NCI-H748 treated with DMSO at 0.1 percent for 48 hours (cell line): ENCODE measurements around the gene LILRA5.
"Not testable (repeated sequence)": the region's sequence is repeated elsewhere in the genome, so short reads cannot be mapped to it uniquely, and the experiment has no call there.

Experiments used
- DNase-seq: peaks from one replicate; lab custom pipeline; 2025; lab: John Stamatoyannopoulos, UW

Gene LILRA5

DNA sequence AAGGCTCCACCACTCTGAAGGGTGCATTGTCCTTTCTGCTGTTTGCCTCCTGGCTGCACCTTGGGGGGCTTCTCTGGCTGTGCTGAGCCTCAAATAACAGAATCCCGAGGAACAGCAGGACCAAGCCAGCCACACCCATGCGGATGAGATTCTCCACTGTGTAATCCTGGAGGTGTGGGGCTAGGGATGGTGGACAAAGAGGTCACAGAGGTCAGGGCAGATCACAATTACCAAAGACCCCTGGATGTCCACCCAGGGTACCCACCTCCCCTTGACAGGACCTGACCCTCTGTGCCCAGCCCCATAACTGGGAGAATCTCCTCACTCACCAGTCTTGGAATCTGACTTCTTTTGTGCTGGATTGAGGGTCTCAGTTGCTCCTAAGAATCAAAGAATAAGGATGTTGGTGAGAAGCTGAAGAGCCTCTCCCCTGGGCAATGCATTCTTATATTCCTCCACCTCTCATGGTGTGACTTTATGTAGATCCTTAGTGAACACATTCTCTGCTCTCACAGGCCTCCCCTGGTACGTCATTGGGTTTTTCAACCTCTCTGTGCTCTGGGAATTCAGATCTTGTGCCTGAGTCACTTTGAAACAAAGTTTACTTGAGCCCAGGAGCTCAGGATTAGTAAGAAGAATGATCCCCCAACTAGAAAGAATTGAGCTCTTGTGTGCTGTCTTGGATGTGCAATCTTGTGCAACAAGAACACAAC lies 20.8 kb upstream of the LILRA5 start:
- no peak for DNase-seq

DNA sequence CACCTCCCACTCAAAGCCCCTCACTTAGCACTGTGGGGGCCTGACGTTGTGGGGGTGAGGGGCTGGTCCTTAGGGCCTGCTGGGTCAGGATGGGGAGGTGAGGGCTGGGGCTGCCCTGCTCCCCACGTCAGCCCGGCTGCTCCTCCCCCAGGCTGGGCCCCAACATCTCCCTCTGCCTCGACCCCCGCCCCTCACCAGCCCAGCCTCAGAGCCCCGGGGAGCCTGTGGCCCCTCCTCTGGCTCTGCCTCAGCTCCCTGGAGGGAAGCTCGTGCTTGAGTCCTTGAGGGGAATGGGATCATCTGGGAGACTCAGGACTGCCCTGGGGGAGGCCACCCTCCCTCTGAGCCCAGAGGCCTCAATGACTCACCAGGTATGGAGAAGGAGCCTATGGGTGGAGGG lies 19.2 kb upstream of the LILRA5 start:
- DNase-seq: no peak

DNA sequence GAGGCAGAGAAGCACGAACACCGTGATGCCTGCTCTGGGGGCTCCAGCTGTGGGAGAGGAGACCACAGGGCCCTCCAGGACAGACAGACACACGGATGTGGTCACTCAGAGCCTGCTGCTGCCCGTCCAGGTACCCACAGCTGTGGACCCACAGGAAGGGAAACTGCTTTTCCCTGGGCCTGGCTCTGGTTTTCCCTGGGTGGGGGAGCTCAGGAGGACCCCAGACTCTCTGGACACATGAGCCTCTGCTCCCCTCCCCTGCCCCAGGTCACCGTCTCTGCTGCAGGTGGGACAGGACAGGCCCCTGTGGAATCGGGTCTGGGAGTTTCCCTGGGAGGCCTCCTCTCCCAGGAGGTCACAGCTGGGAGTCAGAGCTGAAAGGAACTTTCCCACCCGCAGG lies 18.7 kb upstream of the LILRA5 start:
- no peak for DNase-seq

DNA sequence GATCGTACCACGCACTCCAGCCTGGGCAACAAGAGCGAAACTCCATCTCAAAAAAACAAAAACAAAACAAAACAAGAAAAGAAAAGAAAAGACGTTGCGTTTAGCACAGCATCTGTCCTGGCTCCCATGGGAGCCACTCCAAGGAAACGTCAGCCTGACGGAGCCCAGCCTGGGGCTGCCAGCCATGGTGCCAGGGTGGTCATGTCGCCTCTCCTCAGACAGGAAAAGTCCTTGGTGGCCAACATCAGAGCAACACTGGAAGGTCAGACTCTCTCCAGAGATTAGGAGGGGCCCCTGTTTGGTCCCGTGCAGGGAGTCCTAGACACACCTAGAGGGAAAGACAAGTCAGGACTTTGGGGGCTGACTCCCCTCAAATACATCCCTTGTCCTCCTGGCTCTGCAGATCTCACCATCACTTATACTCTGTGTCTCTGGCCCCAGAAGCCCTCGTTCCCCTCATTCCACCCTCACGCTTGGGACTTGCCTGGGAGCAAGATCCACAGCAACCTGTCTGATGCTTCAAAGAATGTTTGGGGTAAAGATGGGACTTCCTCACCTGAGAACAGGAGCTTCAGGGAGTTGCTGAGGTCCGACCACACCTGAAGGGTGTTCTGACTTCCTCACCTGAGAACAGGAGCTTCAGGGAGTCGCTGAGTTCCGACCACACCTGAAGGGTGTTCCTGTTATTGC lies 16.7 kb upstream of the LILRA5 start:
- no peak for DNase-seq

DNA sequence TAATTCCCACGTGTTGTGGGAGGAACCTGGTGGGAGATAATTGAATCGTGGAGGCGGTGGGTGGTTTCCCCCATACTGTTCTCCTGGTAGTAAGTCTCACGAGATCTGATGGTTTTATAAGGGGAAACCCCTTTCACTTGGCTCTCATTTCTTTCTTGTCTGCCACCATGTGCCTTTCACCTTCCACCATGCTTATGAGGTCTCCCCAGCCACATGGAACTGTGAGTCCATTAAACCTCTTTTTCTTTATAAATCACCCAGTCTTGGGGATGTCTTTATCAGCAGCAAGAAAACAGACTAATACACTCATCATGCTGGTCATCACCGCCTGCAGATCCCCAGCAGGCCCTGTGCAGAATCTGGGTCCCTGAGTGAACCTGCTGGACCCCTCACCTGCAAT lies 15.8 kb upstream of the LILRA5 start:
- DNase-seq: not testable (repeated sequence)

DNA sequence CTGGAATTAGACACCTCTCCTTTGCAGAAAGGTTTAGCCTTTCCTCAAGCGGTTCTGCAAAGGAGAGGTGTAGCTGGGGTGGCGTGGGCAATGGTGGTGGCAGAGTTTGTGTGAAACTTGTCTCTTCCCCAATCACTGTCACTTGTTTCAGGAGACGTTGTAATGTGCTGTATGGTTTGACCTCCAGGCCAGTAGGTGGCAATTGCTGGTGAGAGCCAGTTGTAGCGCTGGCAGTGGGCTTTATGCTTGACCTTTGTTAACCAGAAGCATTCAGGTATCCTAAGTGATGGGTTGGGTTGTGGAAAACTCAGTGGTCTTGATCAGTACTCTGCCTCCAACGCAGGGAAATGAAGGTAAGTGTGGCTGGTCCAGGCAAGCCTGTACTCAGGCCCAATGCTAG lies 12.7 kb upstream of the LILRA5 start:
- no peak for DNase-seq

DNA sequence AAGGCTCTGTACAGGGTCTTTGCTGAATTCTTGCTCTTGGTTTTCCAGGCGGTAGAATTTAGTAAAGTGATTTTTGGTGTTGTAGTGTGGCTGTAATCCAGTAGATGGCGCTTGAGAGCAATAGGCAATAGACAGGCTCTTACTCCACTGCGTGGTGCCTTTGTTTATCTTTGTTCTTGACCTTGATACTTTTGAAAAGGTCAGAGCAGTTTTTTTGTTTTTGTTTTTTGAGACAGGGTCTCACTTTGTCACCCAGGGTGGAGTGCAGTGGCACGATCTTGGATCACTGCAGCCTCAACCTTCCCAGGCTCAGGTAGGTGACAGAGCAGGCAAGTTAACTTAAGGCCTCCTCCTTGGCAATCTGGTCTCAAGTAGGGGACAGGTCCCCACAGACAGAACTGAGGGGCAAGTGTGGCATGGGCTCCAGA lies 12.2 kb upstream of the LILRA5 start:
- peak; percentile 23 for DNase-seq

DNA sequence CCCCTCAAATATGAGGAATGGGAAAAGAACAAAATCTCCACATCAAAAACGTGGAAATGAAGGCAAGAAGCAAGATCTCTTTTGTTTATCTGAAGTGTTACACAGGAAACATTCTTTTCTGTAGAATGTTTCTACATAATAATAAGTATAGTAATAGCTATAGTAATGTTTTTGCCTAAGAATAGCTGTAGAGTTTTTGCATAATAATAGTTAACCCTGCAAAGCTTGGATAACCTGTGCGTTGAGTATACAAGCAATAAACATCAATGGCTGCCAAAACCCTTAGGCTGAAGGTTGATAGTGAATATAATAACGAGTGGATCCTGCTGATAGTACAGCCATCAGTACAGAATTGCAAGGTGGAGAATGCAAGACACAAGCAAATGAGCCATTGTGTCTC lies 11.1 kb upstream of the LILRA5 start:
- no peak for DNase-seq

DNA sequence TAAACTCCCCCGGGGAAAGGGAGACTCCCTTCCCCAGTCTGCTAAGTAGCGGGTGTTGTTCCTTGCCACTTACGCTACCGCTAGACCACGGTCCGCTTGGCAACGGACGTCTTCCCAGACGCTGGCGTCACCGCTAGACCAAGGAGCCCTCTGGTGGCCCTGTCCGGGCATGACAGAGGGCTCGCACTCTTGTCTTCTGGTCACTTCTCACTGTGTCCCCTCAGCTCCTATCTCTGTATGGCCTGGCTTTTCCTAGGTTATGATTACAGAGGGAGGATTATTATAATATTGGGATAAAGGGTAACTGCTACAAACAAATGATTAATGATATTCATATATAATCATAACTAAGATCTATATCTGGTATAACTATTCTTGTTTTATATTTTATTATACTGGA lies 10.0 kb upstream of the LILRA5 start:
- DNase-seq: not testable (repeated sequence)

DNA sequence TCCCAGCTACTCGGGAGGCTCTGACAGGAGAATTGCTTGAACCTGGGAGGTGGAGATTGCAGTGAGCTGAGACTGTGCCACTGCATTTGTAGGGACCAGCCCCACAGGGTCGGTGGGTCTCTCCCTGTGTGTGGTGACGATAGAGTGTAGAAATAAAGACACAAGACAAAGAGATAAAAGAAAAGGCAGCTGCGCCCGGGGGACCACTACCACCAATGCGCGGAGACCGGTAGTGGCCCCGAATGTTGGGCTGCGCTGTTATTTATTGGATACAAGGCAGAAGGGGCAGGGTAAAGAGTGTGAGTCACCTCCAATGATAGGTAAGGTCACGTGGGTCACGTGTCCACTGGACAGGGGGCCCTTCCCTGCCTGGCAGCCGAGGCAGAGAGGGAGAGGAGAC lies 9.3 kb upstream of the LILRA5 start:
- not testable (repeated sequence) for DNase-seq

DNA sequence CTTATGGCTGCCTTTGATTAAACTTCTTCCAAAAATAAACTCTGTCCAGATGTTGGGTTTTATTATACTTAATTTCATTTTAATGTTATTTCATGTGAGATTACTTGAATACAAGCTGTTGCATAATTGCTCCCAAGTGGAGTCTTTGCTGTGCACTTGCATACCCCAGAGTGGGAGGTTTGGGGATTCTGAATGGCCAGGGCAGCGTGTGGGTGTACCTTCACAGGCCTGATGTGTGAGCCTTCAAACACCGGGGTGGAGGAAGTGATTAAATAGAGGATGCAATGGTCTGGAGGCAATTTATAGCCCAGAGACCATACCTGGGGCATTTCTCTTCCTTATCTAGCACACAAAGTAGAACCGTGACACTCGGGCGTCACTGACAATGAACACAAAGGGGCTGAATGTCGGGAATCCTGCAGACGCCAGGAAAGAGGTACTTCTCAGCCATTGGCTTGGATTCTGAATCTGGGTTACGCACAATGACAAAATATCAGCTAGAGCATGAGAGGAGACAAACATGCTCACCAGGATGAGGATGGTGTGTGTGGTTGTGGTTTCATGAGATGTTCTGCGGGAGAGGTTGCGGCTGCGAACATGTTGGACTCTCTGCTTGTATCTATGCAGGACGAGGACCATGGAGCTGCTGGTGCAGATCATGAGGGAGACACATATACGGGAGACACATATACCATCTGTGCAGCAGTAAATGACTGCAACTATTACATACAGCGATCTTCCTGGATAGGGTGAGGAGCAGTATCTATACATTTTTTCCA lies 7.1 kb upstream of the LILRA5 start:
- no peak for DNase-seq

DNA sequence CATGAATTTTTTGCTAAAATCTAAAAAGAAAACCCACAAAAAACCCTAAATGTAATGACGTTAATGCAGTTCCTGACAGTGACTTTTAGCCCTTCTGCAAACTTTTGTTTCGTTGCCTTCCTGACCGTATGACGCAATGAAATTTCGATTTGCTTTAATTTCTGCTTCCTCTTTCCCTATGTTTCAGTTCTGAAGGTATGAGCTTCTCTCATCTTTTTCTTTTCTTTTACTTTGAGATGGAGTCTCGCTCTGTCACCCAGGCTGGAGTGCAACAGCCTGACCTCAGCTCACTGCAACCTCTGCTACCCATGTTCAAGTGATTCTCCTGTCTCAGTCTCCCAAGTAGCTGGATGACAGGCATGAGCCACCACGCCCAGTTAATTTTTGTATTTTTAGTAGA lies 6.1 kb upstream of the LILRA5 start:
- no peak for DNase-seq

DNA sequence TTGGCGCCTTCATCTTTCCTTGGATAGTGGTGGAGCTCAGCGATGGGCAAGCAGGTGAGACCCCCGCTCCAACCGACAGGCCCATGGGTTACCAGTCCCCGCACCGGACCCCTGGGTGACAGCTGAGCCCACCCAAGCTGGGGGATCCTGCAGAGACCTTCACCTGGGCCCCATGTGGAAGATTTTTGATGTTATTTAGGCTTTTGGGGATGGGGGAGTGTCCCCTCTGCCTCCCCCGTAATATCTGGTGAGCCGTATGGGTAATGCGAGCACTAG lies 4.9 kb upstream of the LILRA5 start:
- no peak for DNase-seq

DNA sequence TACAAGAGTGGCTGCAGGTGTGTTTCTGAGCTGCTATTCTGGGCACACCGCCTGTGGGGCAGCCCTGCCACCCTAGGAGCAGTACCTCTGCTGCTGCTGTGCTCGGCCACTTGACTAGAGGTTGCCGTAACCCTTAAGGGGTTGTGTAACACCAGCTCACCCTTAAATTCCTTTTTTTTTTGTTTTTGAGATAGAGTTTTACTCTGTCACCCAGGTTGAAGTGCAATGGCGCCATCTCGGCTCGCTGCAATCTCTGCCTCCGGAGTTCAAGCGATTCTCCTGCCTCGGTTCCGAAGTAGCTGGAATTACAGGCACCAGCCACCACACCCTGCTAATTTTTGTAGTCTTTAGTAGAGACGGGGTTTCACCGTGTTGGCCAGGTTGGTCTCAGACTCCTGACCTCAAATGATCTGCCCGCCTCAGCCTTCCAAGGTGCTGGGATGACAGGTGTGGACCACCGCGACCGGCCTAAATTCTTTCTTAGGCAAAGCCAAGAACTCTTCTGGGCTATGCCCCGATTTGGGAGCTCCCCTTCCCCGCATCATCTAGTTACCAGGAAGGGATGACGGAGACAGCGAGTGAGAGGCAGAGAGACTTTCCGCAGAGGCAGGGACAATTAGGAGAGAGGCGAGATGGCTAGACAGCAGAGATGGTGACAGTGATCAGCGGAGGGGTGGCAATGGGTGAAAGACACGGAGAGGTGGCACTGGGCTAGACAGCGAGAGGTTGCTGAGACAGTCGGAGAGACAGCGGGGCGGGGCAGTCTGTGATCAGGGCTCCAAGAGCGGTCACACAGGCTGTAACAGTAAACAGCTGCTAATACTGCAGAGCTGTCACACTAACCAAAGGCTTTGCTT lies 4.4 kb upstream of the LILRA5 start:
- DNase-seq: no peak

DNA sequence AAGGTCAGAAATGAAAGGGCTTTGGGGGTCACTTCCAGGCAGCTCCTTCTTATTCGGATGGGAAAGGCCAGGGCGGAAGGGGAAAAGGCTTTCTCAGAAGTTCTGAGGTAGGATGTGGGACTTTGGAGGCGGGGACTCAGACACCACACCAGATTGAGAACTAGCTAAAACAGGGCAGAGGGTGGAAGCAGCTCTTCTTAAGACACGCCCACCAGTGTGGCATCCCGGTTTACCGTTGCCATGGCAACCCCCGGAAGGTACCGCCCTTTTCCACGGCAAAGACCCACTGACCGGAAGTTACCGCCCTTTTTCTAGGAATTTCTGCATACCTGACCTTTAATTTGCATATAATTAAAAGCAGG lies 3.8 kb upstream of the LILRA5 start:
- peak; percentile 44 for DNase-seq

DNA sequence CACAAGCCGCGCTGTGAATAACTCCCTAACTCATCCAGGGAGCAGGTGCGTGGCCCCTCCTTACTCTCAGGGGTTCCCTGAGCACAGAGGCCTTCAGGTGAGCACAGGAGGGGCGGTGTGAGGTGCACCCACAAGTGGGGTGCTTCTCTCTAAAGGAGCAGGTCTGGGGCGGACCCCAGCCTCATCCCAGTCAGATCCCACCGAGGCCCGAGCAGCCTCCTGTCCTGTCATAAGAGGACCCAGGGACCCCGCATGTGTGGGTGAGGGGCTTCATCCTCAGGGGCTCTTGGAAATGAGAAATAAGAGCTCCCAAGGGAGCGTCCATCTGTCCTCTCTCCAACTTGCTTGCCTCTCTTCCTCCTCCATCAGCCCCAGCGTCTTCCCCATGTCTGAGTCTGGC lies 3.0 kb upstream of the LILRA5 start:
- no peak for DNase-seq

DNA sequence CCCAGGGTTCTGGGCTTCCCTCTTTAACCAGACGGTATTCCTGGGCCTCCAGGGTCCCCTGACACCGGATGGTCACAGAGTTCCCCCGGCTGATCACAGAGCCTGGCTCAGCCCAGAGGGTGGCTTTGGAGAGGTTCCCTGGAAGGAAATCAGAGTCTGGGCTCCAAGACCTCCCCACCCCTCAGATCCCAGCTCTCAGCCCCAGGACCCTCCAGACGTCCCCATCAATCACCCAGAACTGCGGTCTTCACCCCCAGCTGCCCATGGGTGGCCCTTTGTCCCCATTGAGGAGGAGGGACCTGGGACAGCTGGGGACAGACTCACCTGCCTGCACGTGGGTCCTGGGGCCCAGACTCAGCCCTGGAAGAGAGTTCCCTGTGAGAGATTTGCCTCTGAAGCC lies 955 bp downstream of the LILRA5 start:
- no peak for DNase-seq

DNA sequence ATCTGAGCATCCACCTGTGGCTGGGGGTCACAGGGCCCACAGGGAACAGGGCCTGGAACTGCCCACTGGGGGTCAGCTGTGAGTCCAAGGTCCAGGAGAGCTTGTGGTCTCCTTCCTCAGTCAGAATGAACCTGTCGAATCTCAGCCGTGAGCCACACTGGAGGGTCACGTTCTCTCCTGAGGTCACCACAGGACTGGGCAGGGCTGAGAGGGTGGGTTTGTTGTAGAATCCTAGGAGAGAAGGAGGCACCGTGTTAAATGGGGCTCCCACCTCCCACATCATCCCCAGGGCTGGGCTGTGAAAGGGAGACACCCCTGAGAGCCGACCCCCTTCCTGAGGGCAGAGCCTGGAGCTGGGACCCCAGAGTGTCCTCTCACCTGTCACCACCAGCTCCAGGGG lies 1.5 kb downstream of the LILRA5 start:
- DNase-seq: no peak

DNA sequence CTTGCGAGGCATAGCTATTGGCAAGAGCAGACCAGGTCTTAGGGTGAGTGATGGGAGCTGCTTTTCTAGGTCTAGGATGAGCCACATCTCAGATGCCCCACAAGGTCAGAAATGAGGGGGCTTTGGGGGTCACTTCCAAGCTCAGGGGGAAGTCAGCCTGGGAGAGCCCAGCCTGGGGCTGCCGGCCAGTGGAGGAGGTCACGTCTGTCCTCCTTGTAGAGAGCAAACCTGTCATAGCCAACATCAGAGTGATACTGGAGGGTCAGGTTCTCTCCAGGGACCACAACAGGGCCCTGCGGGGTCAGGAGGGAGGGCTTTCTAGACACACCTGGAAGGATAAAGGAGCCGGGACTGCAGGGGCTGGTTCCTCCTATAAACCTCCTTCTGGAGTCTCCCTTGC lies 2.4 kb downstream of the LILRA5 start:
- DNase-seq: no peak

DNA sequence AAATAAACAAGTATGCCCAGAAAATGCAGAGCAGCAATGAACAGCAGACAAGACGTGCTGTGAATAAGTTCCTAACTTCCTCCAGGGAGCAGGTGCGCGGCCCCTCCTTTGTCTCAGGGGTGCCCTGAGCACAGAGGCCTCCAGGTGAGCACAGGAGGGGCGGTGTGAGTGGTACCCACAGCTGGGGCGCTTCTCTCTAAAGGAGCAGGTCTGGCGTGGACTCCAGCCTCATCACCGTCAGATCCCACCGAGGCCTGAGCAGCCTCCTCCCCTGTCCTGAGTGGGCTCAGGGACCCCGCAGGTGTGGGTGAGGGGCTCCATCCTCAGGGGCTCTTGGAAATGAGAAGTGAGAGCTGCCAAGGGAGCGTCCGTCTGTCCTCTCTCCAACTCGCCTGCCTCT lies 3.2 kb downstream of the LILRA5 start:
- no peak for DNase-seq

DNA sequence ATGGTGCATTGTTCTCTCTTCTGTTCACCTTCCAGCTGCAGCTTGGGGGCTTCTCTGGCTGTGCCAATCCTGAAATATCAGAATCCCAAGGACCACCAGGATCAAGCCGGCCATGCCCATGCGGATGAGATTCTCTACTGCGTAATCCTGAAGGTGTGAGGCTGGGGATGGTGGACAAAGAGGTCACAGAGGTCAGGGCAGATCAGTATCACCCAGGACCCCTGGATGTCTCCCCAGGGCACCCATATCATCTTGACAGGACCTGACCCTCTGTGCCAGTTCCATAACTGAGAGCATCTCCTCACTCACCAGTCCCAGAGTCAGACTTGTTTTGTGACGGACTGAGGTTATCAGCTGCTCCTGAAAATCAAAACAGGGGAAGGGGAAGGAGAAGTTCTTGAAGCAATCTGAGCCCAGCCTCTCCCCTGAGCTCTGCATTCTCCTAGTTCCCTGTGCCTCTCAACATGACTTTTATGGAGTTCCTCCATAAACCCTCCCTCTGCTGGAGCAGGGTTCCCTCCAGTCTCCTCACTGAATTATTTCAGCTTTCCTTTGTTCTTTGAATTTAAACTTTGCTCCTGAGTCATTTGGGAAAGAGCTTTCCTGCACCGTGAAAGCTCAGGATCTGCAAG lies 5.5 kb downstream of the LILRA5 start:
- DNase-seq: no peak

DNA sequence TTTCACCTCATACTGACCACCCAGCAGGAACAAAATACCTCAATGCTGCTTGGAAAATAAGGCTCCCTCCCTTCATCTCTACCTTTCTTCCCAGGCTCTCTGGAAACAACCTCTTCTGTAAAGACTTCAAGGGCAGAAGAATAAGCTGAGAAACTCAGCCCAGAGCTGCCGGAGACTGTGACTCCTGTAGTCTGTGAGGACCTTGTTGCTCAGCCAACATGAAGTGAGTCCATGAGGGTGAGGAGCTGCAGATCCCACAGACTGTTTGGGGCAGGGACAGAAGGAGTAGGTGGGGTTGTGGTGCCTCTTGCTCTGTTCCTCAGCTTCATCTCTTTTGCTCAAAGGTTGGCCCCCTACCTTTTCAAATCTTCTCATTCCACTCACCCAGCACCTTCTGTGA lies 7.8 kb downstream of the LILRA5 start:
- DNase-seq: no peak
